Adrenal gland (tissue), 5 donors: Measurements from ENCODE around the gene ARHGEF33.

Experiments
- CTCF ChIP-seq, 6 experiments: fragments of 450-650 bp in 4 of 6; fragments of 200-600 bp in 2 of 6; sonication (generic) in 1 of 6; IDR thresholded peaks; 1 replicate in 5 of 6; 2 replicates in 1 of 6; pipeline versions ENCODE4 v1.5.1 to v1.8.0; 2016 to 2021; ENCODE audit warnings: antibody characterized with exemption in 6 of 6, mild to moderate bottlenecking in 2 of 6, moderate library complexity in 1 of 6
- POLR2A ChIP-seq, 2 donors: fragments of 450-650 bp; IDR thresholded peaks; one replicate each; pipeline ENCODE4 v1.6.1; 2017; ENCODE audit warnings: antibody characterized with exemption in 2 of 2, mild to moderate bottlenecking in 2 of 2, moderate library complexity in 1 of 2
- donor health status: DM: no; HTN: no; CAD: no.

- no peak for TF ChIP-seq POLR2A (IDR thresholded peaks at IDR 0.05)
- no peak for TF ChIP-seq CTCF (IDR thresholded peaks at IDR 0.05)
Measured at GRCh38 chr2:38981003-38981669, 91.5 kb downstream of the ARHGEF33 start.
